GM18907 (cell line): ENCODE measurements around the gene PRKCZ.

Experiments used
- ATAC-seq: cut with Tn5 transposase; IDR thresholded peaks from one replicate; pipeline ENCODE4 v1.9.1; 2021; ENCODE audit warnings: mild to moderate bottlenecking, moderate library complexity; ENCODE audit not compliant: unreplicated experiment

Gene PRKCZ

GRCh38 chr1:2049718-2050431 lies at the start of gene PRKCZ:
Gene PRKCZ (plus strand): TSS chr1:2050411. CDS start chr1:2050631, 220 bp downstream.
- ATAC-seq = peak; percentile 57

DNA sequence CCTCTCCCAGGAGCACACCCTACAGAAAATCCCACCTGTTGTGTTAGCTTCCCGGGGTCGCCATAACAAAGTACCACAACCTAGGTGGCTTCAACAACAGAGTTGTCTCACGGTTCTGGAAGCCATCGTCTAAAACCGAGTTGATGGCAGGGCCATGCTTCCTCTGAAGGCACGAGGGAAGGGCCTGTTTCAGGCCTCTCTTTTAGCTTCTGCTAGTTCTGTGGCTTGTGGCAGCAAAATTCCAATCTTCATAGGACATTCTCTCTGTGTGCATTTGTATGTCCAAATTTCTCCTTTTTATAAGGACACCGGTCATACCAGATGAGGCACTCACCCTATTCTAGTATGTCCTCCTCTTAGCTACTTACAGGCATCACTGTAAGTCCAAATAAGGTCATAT lies 49.8 kb upstream of the PRKCZ start:
- ATAC-seq = no peak

DNA sequence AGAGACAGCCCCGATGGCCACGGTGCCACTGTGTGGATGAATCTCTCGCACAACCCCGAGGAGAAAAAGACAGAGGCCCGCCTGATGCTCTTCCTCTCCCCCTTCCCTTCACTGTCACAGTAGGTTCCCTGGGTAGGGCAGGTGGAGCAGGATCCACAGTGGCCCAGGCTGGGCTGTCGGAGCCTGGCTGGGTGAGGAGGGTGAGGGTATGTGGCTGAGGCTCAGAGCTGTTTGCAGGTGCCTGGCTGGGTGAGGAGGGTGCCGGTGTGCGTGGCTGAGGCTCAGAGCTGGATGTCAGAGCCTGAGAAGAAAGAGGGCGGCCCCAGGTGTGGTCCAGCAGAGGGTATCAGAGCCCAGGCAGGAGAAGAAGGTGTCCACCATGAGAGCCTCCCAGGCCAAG lies 49.4 kb upstream of the PRKCZ start:
- no peak for ATAC-seq

GRCh38 chr1:2001773-2002411 lies 48.3 kb upstream of the PRKCZ start:
- ATAC-seq = no peak

DNA sequence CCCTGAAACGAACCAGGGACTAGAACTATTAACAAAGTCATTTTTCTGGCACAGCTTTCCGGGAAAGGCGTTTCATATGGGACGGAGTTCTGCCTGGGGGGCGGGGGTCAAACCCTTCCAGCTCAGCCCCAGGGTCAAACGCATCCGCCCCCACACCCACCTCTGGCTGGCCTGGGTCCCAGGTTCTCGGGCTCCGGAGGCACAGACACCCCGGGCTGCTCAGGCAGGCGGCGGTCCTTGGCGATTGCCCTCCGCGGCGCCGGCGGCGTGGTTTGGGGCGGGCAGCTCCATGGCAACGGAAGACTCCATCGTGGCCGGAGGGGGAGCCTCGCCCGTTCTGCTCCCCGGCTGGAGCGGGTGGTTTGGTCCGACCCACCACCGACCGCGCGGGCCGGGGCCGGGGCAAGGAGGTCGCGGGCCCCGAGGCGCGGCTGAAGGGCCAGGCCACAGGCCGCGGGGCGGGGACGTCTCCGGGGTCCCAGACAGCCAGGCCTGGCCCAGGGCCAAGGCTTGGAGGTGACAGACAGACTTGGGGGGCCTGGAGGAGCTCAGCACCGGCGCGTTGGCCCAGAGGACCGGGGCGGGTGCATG lies 46.6 kb upstream of the PRKCZ start, which contains the start of gene CFAP74:
CFAP74 (minus strand) TSS at position 246 of the 591 bp plus-strand sequence. CDS start 12,830 bp downstream, outside the sequence.
- no peak for ATAC-seq

- no peak for ATAC-seq
Observed at GRCh38 chr1:2004856-2005255, 45.4 kb upstream of the PRKCZ start.

DNA sequence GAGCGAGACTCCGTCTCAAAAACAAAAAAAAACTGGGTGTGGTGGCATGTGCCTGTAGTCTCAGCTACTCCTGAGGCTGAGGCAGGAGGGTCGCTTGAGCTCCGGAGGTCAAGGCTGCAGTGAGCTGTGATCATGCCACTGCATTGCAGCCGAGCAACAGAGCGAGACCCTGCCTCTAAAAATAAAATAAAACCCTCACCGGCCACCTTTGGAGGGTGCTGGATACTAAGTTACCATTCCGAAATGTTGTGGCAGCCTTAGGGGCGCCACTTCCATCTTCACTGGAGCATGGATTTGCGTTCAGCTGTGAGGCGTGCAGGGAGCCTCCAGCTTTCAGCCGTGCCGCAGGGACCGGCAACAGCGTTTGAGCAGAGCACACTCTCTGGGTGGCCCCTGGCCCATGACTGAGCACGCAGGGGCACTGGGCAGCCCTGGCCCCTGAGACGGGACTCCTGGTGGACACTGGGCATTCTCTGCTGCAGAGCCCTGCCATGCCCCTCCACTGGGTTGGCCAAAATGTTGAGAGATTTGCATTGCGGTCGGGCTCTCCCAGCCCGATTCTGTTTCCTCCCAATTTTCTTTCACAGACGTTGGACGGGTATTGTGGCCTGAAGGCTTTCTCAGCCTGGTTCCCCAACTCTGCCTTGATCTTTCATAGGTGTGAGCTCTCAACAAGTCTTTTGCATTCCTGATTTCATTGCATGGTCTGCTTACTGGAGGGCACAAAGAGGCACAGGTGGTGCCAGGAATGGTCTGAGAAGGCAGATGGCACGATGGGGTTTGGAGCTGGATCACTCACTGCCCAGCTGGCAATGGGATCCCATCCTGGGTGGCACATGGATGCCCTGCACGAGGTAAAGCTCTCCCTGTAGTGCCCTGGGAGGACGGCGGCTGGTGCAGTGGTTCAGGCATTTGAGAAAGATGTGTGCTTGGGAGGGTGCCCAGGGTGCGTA lies 40.8 kb upstream of the PRKCZ start:
- no peak for ATAC-seq

GRCh38 chr1:2014181-2014580 lies 36.0 kb upstream of the PRKCZ start:
- ATAC-seq = no peak

GRCh38 chr1:2014741-2015735 lies 35.2 kb upstream of the PRKCZ start:
- ATAC-seq = no peak

- ATAC-seq = no peak
Observed at GRCh38 chr1:2016123-2016522, 34.1 kb upstream of the PRKCZ start.

- ATAC-seq = no peak
Observed at GRCh38 chr1:2018217-2019171, 31.7 kb upstream of the PRKCZ start.

DNA sequence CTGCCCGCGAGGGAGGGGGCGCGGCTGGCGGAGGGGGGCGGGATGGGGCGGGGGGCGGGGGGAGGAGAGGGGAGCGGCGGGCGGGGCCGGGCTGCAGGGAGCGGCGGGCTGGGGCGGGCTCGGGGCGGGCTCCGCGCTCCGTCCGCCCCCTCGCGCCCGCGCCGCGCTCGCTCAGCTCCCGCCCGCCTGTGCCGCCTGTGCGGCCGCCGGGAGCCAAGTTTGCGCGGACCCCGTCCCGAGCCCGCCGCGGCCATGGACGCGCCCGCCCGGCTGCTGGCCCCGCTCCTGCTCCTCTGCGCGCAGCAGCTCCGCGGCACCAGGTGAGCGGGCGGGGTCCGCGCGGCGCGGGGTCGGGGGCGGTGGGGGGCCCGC lies 31.1 kb upstream of the PRKCZ start, which contains the start of gene GABRD:
GABRD (plus strand) TSS at position 174 of the 372 bp plus-strand sequence; CDS start at position 253, 79 bp downstream.
- no peak for ATAC-seq

DNA sequence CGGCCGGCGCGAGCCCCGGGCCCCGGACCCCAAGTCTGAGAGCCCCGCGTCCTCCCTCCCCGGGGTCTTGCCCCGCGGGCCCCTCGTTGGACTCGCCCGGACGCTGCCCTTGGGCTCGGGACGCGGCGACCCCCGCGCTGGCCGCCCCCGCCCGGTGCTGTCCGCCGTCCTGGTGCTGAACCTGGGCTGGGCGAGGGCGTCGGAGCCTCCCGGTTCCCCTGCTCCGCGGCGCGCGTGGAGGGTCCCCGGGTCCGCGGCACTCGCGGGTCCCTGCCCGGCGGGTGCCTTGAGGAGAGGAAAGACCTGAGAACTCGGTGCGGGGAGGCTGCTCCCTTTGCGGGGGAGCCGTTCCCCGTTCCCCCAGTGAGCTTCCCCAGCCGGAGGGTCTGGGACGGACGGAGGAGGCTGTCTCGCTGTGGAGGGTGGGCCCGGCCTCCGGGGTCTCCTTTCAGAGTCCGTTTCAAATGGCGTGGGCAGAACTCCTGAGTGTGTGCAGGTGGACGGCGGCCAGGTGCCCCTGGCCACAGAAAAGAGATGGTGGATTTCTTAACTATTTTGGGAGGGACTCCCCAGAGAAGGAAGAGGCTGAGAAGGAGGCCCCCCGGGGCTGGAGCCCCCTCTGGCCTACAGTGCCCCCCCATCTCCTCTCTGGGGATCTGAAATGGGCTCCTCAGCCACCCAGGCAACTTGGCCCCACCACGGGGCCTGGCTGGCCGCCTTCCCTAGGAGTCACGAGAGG lies 30.5 kb upstream of the PRKCZ start:
- ATAC-seq = no peak

- no peak for ATAC-seq
Observed at GRCh38 chr1:2020310-2020655, 29.9 kb upstream of the PRKCZ start.

- no peak for ATAC-seq
Observed at GRCh38 chr1:2021550-2021949, 28.7 kb upstream of the PRKCZ start.

DNA sequence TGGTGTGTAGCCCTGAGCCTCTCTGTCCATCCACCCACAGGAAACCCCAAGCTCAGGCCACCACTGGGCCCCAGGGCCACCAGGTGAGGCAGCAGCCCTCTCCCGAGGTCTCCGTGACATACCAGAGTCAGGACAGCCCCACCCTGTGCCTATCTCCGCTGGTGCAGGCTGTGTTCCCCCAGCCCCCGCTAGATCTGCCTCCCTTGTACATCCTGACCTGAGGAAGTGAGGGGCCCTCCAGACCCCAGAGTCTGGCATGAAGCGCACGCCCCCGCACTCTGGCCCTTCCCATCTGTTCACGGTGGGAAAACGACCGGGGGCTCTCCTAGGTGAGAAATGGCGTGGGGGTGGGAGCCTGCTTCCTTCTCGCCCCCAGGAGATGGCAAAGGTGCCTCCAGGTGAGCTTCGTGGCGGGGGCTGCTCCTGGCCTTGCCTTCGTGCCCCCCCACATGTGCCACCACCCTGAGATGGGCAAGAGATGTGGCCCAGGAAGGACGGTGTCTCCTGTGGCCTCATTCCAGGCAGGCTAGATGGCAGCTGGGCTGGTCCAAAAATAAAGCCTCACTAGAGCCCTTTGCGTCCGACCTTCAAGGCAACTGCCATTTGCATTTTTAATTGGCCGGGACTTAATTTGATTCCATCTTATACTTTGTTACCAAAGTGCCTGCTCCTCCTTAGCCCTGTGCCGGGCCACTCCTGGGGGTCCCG lies 28.0 kb upstream of the PRKCZ start:
- ATAC-seq = no peak

DNA sequence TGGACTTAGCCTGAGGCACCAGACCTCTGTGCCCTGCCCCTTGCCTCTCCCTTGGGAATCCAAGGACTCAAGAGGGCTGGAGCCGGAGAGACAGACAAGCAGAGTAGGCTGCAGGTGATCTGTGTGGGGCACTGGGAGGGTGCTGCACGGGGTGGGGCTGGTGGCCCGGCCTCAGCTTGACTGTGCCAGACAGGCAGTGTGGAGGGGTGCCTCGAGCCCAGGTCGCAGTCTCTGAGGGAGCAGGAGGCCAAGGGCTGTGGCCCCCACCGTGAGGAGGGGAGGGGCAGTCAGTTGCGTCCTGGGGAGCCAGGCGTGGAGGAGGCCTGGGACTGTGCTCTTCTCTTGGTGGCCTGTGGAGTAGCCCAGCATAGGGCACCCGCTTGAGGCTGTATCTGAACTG lies 27.0 kb upstream of the PRKCZ start:
- no peak for ATAC-seq
